Cardiac muscle cell (in vitro differentiated cells and primary cell): ENCODE measurements around the gene C16orf82. TPM values are rescaled to one million over a fixed set of nuclear protein-coding genes. Genes with fewer than 3 reads are reported as not detected.

ENCODE experiments used
- DNase-seq, 2 donors: peaks; one replicate each; pipeline versions ENCODE4 v3.0.0 to v3.0.0-alpha.2; 2010 to 2017; ENCODE audit warnings: low read depth in 1 of 2, low spot score in 1 of 2
- H3K27ac ChIP-seq: fragments of 200-600 bp; sonication (generic); 2 replicates; pipeline ENCODE4 v1.5.1; 2016
- H3K27me3 ChIP-seq: fragments of 200-600 bp; sonication (generic); 2 replicates; pipeline ENCODE4 v1.6.0; 2016; ENCODE audit warnings: control low read depth
- H3K36me3 ChIP-seq: fragments of 200-600 bp; sonication (generic); 2 replicates; pipeline ENCODE4 v1.5.1; 2016; ENCODE audit warnings: control low read depth
- H3K4me1 ChIP-seq: fragments of 200-600 bp; sonication (generic); 2 replicates; pipeline ENCODE4 v1.8.1; 2017; ENCODE audit warnings: low read depth, mild to moderate bottlenecking, mixed run types
- H3K4me3 ChIP-seq: fragments of 200-600 bp; sonication (generic); 2 replicates; pipeline ENCODE4 v1.5.1; 2016; ENCODE audit warnings: mild to moderate bottlenecking
- H3K9me3 ChIP-seq: fragments of 200-600 bp; sonication (generic); 2 replicates; pipeline ENCODE4 v1.5.1; 2017; ENCODE audit warnings: low read depth, mild to moderate bottlenecking, control low read depth
- CTCF ChIP-seq: IDR thresholded peaks from 2 replicates; pipeline ENCODE4 v1.5.1; 2012; ENCODE audit warnings: low read depth, mild to moderate bottlenecking, low read length
- polyA plus RNA-seq: library from polyadenylated mRNA; unstranded; fragments of >200 nt; fragmentation: Nextera tagmentation; extraction: Ambion mirVana; gene quantifications from 2 replicates; pipeline ENCODE4 v1.2.1, GENCODE V29; 2016
- total RNA-seq: library from RNA; depleted of rRNA; stranded (reverse); fragments of >200 nt; gene quantifications from 2 replicates; pipeline ENCODE4 v1.2.3, GENCODE V29; 2016

Gene C16orf82
- total RNA-seq (not detected in 2 replicates), polyA plus RNA-seq (not detected in 2 replicates)

GRCh38 chr16:27066668-27067537 lies at the start of gene C16orf82:
TSS of gene C16orf82 (plus strand) at chr16:27066927.
- TF ChIP-seq CTCF, result no peak
- Histone ChIP-seq H3K27me3 (no peaks in the 10 kb centered on the region), H3K4me1 (no peaks in the 10 kb centered on the region), H3K36me3 (no peaks in the 10 kb centered on the region), H3K4me3 (no peak within 1 kb of the TSS), H3K9me3 (no peaks in the 10 kb centered on the region), H3K27ac (no peak within 1 kb of the TSS)
- DNase-seq, result peak in 1 of 2 donors; percentile 18

- H3K27me3 ChIP-seq, result no peaks in the 10 kb centered on the region
- no peak for DNase-seq
- no peak overlapping the region for H3K4me3 ChIP-seq
- no peak for TF ChIP-seq CTCF
- H3K4me1 ChIP-seq, result no peaks in the 10 kb centered on the region
- H3K27ac ChIP-seq, result no peak overlapping the region
- H3K9me3 ChIP-seq, result no peaks in the 10 kb centered on the region
- no peaks in the 10 kb centered on the region for H3K36me3 ChIP-seq
Measured at GRCh38 chr16:27020031-27020430, 46.7 kb upstream of the C16orf82 start.

- no peaks in the 10 kb centered on the region for H3K27me3 ChIP-seq
- TF ChIP-seq CTCF, result no peak
- no peak overlapping the region for H3K27ac ChIP-seq
- DNase-seq, result no peak
- no peak overlapping the region for H3K4me3 ChIP-seq
- H3K9me3 ChIP-seq, result no peaks in the 10 kb centered on the region
- no peaks in the 10 kb centered on the region for H3K4me1 ChIP-seq
- no peaks in the 10 kb centered on the region for H3K36me3 ChIP-seq
Measured at GRCh38 chr16:27024010-27024409, 42.7 kb upstream of the C16orf82 start.

GRCh38 chr16:27025581-27025980 lies 41.1 kb upstream of the C16orf82 start:
- no peaks in the 10 kb centered on the region for H3K9me3 ChIP-seq
- H3K4me1 ChIP-seq, result no peaks in the 10 kb centered on the region
- H3K27me3 ChIP-seq, result no peaks in the 10 kb centered on the region

GRCh38 chr16:27027971-27028370 lies 38.8 kb upstream of the C16orf82 start:
- no peaks in the 10 kb centered on the region for H3K36me3 ChIP-seq
- H3K9me3 ChIP-seq, result no peaks in the 10 kb centered on the region
- no peaks in the 10 kb centered on the region for H3K4me1 ChIP-seq
- TF ChIP-seq CTCF, result no peak
- DNase-seq, result no peak
- no peak overlapping the region for H3K4me3 ChIP-seq
- no peaks in the 10 kb centered on the region for H3K27me3 ChIP-seq
- no peak overlapping the region for H3K27ac ChIP-seq

More at GRCh38 chr16:27025581-27025980, 41.1 kb upstream of the C16orf82 start:
- Histone ChIP-seq H3K27ac (no peak overlapping the region), H3K4me3 (no peak overlapping the region), H3K36me3 (no peaks in the 10 kb centered on the region)
- no peak for DNase-seq
- TF ChIP-seq CTCF, result no peak
